Frontal cortex (tissue), 4 donors: ENCODE data around the gene NR2E1. TPM values are rescaled to one million over a fixed set of nuclear protein-coding genes. Genes with fewer than 3 reads are reported as not detected.

Experiments
- DNase-seq, 2 donors: peaks; one replicate each; pipeline ENCODE4 v3.0.0; 2012; ENCODE audit warnings: low spot score in 2 of 2
- FAIRE-seq: peaks from 2 replicates; lab custom pipeline; 2012; peaks lifted over from hg19 to GRCh38; lab: Jason Lieb, UNC
- total RNA-seq: library from RNA; depleted of rRNA; stranded (reverse); fragments of >200 nt; gene quantifications from one replicate; pipeline ENCODE4 v1.2.3, GENCODE V29; 2014
- donor health status: control.
- donor health status: control.
- donor health status: control.

The NR2E1 gene
- total RNA-seq, 1 donor from 2014 or later: 6.1 TPM

DNA sequence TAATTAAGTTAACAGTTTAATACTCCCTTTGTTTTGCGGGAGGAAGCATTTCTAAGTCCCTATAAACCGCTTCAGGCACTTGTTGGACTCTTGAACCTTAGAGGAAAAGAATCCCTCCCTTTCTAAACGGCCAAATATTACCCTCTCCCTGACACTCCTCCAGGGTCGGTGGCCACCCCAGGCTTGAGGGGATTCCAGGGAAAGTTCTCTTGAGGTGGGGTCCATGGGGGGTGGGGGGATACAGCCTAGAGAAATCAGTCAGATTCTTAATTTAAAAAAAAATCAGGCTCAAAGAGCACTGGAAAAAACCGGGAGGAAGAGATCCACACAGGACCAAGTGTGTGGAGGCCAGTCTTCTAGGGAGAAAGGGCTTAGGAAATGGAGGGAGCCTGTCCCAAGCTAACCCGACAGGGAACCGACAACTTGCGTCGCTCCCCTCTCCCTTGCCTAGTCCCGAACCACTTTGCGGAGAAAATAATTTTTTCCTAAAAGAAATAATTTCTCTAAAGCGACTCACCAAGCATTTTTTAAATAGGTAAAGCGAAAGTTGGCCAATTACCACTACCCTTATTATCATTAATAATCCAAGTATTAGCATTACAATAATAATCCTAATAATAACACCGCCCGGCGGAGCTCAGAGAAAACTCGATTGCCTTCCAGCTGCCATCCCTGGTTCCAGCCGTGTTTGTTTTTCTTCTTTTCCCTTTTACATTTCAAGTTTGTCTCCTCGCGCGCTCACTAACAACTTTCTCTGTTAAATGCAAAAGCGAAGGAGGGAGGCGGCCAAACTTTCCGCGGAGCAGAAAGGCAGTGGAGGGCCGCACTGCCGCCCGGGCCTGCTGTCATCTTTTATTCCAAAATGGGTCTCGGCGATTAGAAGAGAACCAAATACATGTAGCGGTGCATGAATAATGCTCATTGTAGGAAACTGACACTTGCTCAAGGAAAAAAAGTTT lies 4.8 kb downstream of the NR2E1 start:
- FAIRE-seq (no peak), DNase-seq (peak in 1 of 2 donors; percentile 26)

DNA sequence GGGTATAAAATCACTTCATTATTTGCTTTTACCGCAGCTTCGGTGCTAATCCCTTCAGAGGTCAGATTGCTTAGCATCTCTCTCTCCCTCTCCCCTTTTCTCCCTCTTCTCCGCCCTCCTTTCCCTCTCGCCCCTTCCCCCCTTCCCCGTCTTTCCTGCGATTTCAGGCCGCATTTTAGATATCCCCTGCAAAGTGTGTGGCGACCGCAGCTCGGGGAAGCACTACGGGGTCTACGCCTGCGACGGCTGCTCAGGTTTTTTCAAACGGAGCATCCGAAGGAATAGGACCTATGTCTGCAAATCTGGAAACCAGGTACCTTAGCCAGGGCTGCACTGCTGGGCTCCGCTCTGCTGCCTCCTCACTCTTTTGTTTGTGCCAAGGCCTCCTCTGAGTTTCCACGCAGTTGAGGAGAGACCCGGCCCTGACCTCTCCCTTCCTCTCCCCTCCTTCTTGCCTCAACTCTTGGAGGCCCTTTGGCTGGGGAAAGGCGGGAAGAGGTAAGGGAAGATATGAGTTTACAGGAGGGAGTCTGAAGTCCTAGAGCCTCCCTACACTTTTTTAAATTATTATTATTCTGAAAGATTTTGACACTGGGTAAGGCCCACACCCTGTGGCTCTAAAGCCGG lies 5.6 kb downstream of the NR2E1 start:
- DNase-seq: peak in 1 of 2 donors; percentile 17
- FAIRE-seq: no peak

DNA sequence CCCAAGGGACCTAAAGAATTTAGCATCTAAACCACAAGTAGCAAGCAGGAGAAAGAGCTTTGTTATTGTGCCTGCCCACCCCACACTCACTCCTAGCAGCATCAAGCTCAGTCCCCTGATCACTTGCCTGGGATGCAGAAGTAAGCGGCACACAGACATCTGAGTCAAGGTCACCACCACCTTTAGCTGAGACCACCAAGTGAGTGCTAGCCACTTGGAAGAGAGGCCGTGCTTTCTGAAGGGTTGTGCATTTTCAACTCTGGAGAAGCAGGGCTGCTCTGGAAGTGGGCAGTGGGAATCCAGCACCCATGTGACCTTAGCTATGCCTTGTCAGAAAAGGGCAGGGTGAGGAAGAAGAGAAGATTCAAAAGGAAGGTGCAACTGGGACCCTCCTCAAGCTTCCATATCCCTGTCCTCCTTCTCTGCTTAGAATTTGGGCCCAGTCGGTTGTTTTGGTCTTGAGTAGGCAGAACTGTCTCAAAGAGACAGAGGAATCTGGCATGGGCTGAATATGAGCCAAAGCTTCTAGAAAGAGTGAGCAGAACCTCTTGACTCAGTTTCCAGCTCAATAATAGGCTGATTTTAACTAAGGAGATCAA lies 6.2 kb downstream of the NR2E1 start:
- DNase-seq (no peak), FAIRE-seq (no peak)

DNA sequence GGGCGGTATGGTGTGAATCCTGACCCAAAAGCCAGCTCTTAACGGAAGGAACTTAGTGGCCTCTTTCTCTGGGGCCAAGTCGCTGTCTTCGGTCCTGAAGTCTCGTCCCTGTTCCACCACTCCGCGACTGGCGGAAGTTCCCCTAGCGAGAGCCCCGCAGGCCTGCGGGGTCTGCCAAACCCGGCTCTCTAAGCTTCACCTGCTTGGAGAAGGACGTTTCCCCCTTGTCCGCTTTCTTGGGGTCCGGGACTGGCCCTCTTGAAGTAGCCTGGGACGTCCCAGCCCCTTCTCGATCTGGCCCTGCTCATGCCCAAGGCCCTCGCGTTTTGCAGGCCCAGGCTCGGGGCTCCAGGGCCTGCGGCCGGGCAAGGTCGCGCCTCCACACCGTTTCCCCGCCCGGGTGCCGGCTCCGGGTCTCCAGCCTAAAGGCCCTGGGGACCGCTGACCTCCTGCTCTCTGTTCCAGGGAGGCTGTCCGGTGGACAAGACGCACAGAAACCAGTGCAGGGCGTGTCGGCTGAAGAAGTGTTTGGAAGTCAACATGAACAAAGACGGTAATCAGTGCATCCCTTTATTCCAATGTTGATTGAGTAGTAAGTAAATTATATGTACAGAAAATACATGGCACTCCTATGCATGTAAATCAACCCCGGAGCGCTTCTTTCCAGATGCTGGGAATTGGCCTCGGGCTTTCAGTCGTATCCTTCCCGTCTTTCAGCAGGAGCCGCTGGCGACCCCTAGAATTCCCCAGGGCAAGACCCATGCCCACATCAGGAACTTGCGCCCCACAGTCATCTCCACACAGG lies 8.8 kb downstream of the NR2E1 start:
- FAIRE-seq (no peak), DNase-seq (peak in 1 of 2 donors; percentile 21)

DNA sequence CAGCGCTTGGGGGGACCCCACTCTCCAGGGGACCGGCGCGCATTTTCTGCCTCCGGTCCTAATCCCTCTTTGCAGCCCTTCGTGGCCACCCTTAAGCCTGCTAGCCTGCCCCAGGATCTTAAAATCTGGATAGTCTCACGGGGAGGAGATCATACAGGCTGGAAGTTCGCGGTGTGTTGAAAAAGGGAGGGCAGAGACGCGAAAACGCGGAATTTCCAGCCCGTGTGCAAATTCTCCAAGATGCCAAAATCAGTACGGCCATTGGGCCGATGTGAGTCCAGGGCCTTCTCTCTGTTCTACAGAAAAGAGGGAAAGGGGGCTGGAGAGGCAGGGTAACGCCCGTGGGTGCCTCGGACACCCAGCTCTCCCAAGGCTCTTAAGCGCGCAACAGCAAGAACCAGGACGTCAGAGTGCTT lies 9.4 kb downstream of the NR2E1 start:
- peak in 1 of 2 donors; percentile 8 for DNase-seq
- FAIRE-seq: no peak

DNA sequence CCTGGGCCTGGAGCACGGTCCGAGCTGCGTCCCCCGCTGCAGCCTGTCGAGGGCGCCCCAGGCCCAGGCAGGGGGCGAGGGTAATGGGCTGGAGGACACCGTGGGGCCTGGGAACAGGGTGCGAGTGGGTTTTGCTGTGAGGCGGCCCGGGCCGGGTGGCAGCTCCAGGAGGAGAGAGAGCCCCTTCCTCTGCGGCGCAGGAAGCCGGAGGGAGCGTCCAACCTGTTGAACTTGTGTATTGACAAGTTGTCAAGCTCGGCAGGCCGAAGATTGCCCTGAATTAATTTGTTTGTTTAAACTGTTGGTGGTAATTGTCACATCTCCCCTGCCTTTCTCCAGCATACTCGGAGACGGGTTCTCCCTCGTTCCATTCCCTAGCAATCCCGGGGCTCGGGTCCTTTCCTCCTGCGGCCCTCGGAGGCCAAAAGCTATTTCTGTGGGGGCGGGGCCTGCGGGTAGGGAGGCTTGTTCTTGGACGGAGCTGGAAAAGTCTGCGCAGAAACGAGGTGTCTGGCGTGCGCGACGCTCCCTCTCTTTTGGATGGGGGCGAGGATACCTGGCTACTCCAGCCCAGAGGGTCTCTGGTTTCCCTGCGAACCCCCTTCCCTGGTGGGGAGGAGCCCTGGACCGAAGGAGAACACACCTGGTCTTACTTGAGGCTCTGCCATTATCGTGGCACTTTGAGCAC lies 9.9 kb downstream of the NR2E1 start:
- FAIRE-seq (no peak), DNase-seq (peak in 1 of 2 donors; percentile 11)

DNA sequence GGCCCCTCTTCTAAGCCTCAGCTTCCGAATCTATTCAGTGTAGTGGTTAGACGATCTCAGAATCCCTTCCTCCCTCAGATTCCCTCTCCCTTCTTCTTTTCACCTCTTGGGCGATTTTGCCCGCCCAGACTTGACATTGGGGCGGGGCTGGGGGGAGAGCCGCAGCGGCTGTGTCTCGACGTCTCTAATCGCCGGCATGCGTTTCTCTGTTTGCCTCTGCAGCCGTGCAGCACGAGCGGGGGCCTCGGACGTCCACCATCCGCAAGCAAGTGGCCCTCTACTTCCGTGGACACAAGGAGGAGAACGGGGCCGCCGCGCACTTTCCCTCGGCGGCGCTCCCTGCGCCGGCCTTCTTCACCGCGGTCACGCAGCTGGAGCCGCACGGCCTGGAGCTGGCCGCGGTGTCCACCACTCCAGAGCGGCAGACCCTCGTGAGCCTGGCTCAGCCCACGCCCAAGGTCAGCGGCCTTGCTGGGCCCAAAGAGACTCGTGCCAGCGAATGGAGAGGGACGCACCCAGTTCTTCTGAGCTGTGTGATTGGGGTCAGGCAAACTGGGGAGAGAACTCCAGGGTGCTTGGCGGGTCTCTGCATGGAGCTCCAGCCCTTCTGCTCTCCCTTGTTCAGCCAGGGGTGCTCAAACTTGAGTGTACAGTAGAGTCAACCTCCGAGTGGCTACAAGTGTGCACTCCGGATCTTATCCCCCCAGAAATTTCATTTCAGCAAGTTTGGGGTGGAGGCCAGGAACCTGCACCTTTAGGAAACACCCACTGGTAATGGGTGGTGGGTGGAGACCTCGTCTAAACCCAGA lies 10.7 kb downstream of the NR2E1 start:
- DNase-seq (no peak), FAIRE-seq (no peak)

DNA sequence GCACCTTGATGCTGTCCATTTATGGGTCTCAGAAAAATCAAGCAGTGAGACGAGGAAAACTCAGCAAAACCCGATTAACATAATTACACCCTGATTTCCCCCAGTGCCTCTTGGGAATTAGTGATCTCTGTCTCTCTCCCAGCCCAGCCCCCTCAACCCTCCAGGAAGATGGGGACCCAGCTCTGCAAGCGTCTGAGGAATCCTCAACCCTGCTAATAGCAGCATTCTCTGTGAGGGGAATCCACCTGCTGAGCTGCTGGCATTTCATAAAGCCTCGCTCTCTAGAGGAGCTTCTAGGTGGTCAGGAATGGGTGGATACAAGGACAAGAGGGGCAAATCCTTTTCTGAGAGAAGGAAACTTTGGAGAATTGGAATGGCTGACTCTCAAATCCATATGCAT lies 13.9 kb downstream of the NR2E1 start:
- DNase-seq (no peak), FAIRE-seq (no peak)

DNA sequence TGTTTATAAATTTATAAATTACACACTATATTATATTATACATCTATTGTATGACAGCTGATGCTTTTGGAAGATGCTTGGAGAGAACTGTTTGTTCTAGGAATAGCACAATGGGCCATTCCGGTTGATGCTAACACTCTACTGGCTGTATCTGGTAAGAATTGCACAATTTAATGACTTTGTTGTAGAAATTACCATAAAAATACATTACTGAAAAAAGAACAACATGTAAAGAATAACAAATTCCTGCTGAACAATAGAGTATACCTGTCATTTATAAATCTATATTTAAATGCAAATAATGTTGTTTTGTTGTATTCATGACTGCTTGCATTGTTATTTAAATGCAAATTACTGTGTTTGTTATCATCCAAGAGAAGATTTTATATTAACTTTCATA lies 14.4 kb downstream of the NR2E1 start:
- DNase-seq (no peak), FAIRE-seq (no peak)

DNA sequence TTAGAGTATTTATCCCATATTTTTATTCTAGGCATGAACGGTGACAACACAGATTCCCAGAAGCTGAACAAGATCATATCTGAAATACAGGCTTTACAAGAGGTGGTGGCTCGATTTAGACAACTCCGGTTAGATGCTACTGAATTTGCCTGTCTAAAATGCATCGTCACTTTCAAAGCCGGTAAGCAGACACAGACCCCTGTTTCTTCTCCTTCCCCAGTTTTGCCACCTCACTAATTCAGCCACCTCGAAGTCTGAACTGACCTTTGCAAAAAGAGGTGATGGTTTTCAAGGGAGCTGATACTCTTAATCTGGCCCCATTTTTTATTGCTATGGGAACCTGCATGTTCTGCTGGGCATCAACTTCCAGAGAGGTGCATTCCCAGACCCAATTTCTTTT lies 15.0 kb downstream of the NR2E1 start:
- FAIRE-seq (no peak), DNase-seq (no peak)

DNA sequence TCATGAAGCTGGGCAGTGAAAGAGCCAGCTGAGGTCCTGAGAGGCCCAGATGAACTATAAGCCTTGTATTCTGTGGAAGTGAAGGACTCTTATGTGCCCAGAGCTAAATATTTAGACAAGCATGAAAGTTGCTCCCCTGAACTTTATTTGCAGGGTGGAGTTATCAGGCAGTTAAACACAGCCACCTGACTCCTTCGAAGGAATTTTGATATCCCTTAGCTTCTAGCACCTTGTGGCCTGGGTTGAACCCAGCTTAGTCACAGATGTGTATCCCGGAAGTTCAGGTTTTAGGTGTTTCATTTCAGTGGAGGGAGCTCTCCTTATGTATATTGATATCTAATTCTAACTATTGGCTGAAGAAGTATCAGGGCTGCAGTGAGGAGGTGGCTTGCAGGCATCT lies 20.4 kb downstream of the NR2E1 start:
- FAIRE-seq (no peak), DNase-seq (no peak)

DNA sequence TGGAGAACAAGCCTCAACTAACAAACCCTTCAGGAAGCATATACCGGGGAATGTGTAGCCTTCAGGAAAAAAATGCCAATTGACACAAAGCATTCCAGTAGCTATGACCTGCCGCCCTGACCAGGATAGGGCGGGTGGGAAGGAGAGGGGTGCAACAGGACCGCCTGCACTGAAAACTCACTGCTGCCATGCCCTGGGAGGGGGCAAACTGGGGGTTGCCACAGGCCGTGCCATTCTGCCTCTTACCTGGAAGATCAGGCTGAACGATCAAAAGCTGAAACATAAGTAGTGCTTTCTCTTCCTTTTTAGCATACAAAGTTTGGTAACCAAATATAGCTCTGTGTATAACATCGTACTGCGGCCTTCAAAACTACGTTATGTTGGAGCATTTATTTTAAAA lies 21.7 kb downstream of the NR2E1 start:
- no peak for DNase-seq
- FAIRE-seq: no peak

DNA sequence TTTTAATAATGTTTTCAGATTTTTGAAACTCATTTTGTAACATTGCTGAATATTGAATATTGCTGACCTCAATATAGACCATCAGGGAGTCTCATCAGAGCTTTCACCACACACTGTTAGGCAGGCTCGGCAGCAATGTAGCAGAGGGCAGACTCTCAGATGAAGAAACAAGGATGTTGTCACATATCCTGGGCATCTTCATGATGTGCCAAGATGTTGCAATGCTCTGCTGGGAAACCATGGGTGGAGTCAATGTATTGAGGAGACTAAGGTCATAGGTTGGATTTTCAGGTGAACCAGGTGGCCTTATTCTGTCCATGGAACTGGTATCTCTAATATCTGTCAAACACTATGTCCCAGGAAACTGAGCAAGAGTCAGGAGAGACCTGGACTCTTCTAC lies 27.3 kb downstream of the NR2E1 start:
- DNase-seq (no peak), FAIRE-seq (no peak)

DNA sequence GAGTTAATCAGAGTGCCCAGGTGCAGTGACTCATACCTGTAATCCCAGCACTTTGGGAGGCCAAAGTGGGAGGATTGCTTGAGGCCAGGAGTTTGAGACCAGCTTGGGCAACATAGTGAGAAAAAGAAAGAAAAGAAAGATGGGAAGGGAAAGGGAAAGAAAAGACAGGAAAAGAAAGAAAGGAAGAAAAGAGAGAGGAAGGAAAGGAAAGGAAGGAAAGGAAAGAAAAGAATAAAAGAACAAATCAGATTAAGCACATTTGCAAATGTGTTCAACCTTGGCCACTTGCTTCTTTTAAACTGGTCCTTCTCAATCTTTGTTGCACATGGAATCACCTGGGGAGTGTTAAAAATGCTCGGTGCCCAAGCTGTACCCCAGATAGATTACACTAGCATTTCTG lies 28.0 kb downstream of the NR2E1 start:
- no peak for DNase-seq
- no peak for FAIRE-seq

DNA sequence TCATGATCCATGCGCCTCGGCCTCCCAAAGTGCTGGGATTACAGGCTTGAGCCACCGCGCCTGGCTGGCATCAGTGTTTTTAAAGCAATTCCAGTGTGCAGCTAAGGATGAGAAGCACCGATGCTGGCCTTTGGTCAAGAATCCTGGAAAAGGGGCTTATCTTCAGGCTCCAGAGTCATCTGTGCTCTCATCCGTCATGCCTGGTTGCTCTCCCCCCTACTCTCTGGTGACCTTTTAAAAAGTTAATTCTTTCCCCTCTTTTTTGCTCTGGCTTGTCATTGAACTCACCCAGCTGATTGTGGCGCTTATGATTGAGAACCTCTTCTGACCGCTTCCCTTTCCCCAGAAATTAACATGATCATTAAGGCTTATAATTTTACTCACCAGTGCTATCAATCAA lies 28.7 kb downstream of the NR2E1 start:
- FAIRE-seq (no peak), DNase-seq (no peak)

DNA sequence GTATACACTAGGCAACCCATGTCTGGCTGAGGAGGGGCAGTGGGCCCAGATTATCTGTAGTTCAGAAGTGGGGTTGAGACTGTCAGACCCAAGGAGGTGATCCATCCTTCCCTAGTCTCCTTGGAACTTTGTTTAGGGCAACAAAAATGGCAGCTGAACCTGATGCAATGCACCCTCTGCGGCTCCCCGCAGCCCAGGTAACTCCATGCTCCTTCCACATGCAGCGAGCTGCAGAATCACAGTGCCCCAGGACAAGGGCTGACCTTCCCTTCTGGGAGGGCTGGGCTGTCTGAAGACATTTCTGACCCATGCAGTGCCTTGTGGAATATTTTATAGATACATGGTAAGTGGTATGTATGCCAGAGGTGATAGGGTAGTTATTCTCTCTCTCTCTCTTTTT lies 29.4 kb downstream of the NR2E1 start:
- DNase-seq: no peak
- FAIRE-seq: no peak

DNA sequence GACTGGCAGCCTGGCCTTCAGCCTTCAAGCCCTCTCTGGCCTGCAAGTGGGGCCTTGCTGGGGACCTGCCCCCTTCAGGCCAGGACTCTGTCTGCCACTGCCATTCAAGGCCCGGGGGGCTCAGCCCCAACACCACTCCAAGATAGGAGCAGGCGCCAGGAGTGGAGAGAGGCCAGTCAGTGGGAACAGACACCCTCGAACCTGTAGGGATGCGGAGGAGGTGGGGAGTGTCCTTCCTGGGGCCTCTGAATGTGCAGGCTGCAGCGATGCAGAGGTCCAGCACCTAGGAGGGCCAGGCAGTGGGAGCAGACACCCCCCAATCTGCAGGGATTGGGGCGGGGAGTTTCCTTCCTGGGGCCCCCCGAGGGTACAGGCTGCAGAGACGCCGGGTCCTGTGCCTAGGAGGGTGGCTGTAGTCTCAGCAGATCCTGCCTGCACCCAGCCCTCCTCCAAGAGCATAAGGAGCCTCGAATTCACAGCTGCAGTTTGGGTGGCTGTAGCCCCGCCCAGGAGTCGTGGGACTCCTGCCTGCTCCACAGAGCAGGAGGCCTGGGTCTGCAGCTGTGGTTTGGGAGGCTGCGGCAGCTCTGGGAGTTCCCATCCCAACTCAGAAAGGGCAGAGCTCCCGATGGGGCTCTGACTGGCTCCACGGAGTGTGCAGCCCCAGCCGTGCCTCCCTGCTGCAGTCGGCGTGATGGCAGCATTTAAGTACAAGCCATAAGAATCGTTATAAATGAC lies 33.1 kb downstream of the NR2E1 start:
- DNase-seq: no peak
- no peak for FAIRE-seq

DNA sequence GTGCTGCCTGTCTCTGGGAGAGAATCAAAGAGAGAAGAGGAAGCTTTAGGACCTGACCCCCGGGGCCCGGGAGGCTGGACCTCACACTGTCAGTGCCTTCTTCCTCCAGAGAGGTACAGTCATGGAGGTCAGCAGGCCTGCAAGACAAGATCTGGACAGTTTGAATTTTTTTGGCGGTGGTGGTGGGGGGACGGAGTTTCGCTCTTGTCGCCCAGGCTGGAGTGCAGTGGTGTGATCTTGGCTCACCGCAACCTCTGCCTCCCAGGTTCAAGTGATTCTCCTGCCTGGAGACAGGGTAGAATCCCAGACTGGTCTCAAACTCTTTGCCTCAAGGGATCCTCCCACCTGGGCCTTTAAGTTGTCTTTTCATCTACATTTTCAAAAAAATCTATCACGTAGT lies 34.4 kb downstream of the NR2E1 start:
- no peak for FAIRE-seq

More for the DNA sequence above, 34.4 kb downstream of the NR2E1 start:
- no peak for DNase-seq
